ENCODE results near the gene NFS1.

DNA sequence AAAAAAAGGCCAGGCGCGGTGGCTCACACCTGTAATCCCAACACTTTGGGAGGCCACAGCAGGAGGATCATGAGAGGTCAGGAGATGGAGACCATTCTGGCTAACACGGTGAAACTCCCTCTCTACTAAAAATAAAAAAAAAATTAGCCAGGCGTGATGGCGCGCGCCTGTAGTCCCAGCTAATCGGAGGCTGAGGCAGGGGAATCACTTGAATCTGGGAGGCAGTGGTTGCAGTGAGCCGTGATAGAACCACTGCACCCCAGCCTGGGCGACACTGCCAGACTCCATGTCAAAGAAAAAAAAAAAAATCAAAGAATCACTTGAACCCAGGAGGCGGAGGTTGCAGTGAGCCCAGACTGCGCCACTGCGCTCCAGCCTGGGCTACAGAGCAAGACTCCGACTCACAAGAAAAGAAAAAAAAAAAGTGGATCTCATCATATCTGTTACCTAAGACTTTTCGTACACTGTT is 38.7 kb upstream of the NFS1 start:
- TF ChIP-seq, protein P1, sequence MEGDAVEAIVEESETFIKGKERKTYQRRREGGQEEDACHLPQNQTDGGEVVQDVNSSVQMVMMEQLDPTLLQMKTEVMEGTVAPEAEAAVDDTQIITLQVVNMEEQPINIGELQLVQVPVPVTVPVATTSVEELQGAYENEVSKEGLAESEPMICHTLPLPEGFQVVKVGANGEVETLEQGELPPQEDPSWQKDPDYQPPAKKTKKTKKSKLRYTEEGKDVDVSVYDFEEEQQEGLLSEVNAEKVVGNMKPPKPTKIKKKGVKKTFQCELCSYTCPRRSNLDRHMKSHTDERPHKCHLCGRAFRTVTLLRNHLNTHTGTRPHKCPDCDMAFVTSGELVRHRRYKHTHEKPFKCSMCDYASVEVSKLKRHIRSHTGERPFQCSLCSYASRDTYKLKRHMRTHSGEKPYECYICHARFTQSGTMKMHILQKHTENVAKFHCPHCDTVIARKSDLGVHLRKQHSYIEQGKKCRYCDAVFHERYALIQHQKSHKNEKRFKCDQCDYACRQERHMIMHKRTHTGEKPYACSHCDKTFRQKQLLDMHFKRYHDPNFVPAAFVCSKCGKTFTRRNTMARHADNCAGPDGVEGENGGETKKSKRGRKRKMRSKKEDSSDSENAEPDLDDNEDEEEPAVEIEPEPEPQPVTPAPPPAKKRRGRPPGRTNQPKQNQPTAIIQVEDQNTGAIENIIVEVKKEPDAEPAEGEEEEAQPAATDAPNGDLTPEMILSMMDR (IDR thresholded peaks at IDR 0.05): no peak
- no peak for TF ChIP-seq POLR2A (IDR thresholded peaks at IDR 0.05)
